HCT116 (cell line): Measurements from ENCODE around the gene RBMX. TPM values are rescaled to one million over a fixed set of nuclear protein-coding genes. Genes with fewer than 3 reads are reported as not detected.

Experiments
- ATAC-seq: fragments of 200-7000 bp; cut with Tn5 transposase; 2 replicates; pipeline ENCODE4 v1.9.1; 2020; ENCODE audit warnings: mild to moderate bottlenecking, moderate library complexity
- BruUV-seq: library from RNA; stranded (reverse); fragments of 400-500 nt; replicated peaks from 2 replicates; lab custom pipeline; 2021; lab: Mats Ljungman, UMichigan
- CTCF ChIA-PET: fragments of 300-600 bp; sonication (Branson Sonifier 250); formaldehyde crosslinking; loops from one replicate; lab custom pipeline; 2021; ENCODE audit warnings: antibody characterized with exemption; lab: Charles Lee
- POLR2A ChIA-PET: fragments of 300-600, 350-600 bp; sonication (Branson Sonifier 250); formaldehyde crosslinking; loops from one replicate; lab custom pipeline; 2021; ENCODE audit warnings: antibody characterized with exemption; lab: Charles Lee
- RAD21 ChIA-PET, 2 experiments: fragments of 300-600 bp; sonication (Branson Sonifier 250); formaldehyde crosslinking; loops; one replicate each; lab custom pipeline; 2023; ENCODE audit warnings: low total read pairs in 2 of 2; ENCODE audit not compliant: uncharacterized antibody in 2 of 2, unreplicated experiment in 2 of 2, low non-redundant PET in 1 of 2; lab: Charles Lee
- DNase-seq: peaks from one replicate; pipeline ENCODE4 v3.0.0-alpha.2; 2010; ENCODE audit warnings: low read depth, low spot score
- H2AFZ ChIP-seq: fragments of 200-600 bp; shearing (Covaris generic), sonication (generic); 2 replicates; pipeline ENCODE4 v1.6.1; 2017; ENCODE audit warnings: low read depth, mixed run types, mixed read lengths, antibody characterized with exemption, low read length; ENCODE audit not compliant: poor library complexity, severe bottlenecking
- H3K27ac ChIP-seq: 2 replicates; pipeline ENCODE4 v1.5.1; 2012; ENCODE audit warnings: low read depth, low read length
- H3K27me3 ChIP-seq: fragments of 200-600 bp; sonication (generic); 2 replicates; pipeline ENCODE4 v1.6.1; 2016; ENCODE audit warnings: mixed run types, low read length, mixed read lengths; ENCODE audit not compliant: insufficient read depth
- H3K36me3 ChIP-seq, 2 experiments: fragments of 200-500 bp in 1 of 2; fragments of 200-600 bp in 1 of 2; sonication (Bioruptor generic) in 1 of 2; sonication (generic) in 1 of 2; 2 replicates each; pipeline versions ENCODE4 v1.5.1 to v1.6.1; 2014 to 2016; ENCODE audit warnings: low read length in 2 of 2, inconsistent platforms in 1 of 2, mixed read lengths in 1 of 2, mixed run types in 1 of 2; ENCODE audit not compliant: insufficient read depth in 2 of 2, control insufficient read depth in 1 of 2
- H3K4me1 ChIP-seq, 2 experiments: fragments of 200-600 bp in 1 of 2; sonication (generic) in 1 of 2; 2 replicates each; pipeline versions ENCODE4 v1.5.1 to v1.6.1; 2012 to 2017; ENCODE audit warnings: low read length in 2 of 2, inconsistent platforms in 1 of 2, mild to moderate bottlenecking in 1 of 2, mixed read lengths in 1 of 2, mixed run types in 1 of 2, moderate library complexity in 1 of 2; ENCODE audit not compliant: insufficient read depth in 2 of 2, control insufficient read depth in 1 of 2
- H3K4me2 ChIP-seq: fragments of 200-600 bp; sonication (generic); 2 replicates; pipeline ENCODE4 v1.6.1; 2017; ENCODE audit warnings: mixed run types, low read length, mixed read lengths
- H3K4me3 ChIP-seq, 2 experiments: fragments of 200-600 bp in 1 of 2; sonication (generic) in 1 of 2; replicated peaks in 1 of 2; 2 replicates each; pipeline ENCODE4 v1.5.1; 2011 to 2016; ENCODE audit warnings: low read length in 2 of 2, control low read depth in 1 of 2, low read depth in 1 of 2, mild to moderate bottlenecking in 1 of 2, mixed read lengths in 1 of 2, mixed run types in 1 of 2
- H3K79me2 ChIP-seq: fragments of 200-600 bp; sonication (generic); 2 replicates; pipeline ENCODE4 v1.6.1; 2017; ENCODE audit warnings: mild to moderate bottlenecking, mixed run types, low read length, moderate library complexity, mixed read lengths; ENCODE audit not compliant: insufficient read depth
- H3K9ac ChIP-seq: fragments of 200-600 bp; sonication (generic); 2 replicates; pipeline ENCODE4 v1.6.1; 2016; ENCODE audit warnings: low read length, mixed read lengths
- H3K9me2 ChIP-seq: fragments of 200-600 bp; sonication (generic), shearing (Covaris generic); 2 replicates; pipeline ENCODE4 v1.6.1; 2017; ENCODE audit warnings: mixed run types, mild to moderate bottlenecking, moderate library complexity; ENCODE audit not compliant: insufficient read depth
- H3K9me3 ChIP-seq, 2 experiments: fragments of 200-500 bp in 1 of 2; fragments of 200-600 bp in 1 of 2; sonication (Bioruptor generic) in 1 of 2; sonication (generic) in 1 of 2; 2 replicates each; pipeline ENCODE4 v1.6.1; 2014 to 2017; ENCODE audit warnings: low read length in 2 of 2, mixed read lengths in 2 of 2, inconsistent platforms in 1 of 2, low read depth in 1 of 2, mild to moderate bottlenecking in 1 of 2, mixed run types in 1 of 2, moderate library complexity in 1 of 2; ENCODE audit not compliant: control insufficient read depth in 1 of 2, insufficient read depth in 1 of 2
- H4K20me1 ChIP-seq: fragments of 200-600 bp; sonication (generic), shearing (Covaris generic); 2 replicates; pipeline ENCODE4 v1.6.1; 2017; ENCODE audit warnings: mixed run types, mild to moderate bottlenecking, moderate library complexity; ENCODE audit not compliant: insufficient read depth
- EGR1 ChIP-seq: IDR thresholded peaks from 2 replicates; pipeline ENCODE4 v1.6.1; 2012; ENCODE audit warnings: low read depth
- ELF1 ChIP-seq: IDR thresholded peaks from 2 replicates; pipeline ENCODE4 v1.6.1; 2012; ENCODE audit warnings: low read depth, borderline replicate concordance
- EZH2phosphoT487 ChIP-seq: fragments of 200-600 bp; IDR thresholded peaks from 2 replicates; pipeline ENCODE4 v1.6.1; 2018; ENCODE audit warnings: antibody characterized with exemption, borderline replicate concordance
- FOSL1 ChIP-seq: IDR thresholded peaks from 2 replicates; pipeline ENCODE4 v1.6.1; 2012; ENCODE audit warnings: low read depth
- JUND ChIP-seq: IDR thresholded peaks from 2 replicates; pipeline ENCODE4 v1.6.1; 2012
- POLR2A ChIP-seq: IDR thresholded peaks from 2 replicates; pipeline ENCODE4 v1.7.0; 2011; ENCODE audit warnings: borderline replicate concordance; ENCODE audit not compliant: insufficient read depth, insufficient read length; ENCODE audit errors: extremely low read depth
- POLR2AphosphoS5 ChIP-seq: IDR thresholded peaks from 2 replicates; pipeline ENCODE4 v1.6.1; 2011; ENCODE audit warnings: mild to moderate bottlenecking, low read depth, low read length, moderate library complexity
- YY1 ChIP-seq: IDR thresholded peaks from 2 replicates; pipeline ENCODE4 v1.6.1; 2011; ENCODE audit warnings: low read length, low read depth, moderate library complexity, mild to moderate bottlenecking; ENCODE audit not compliant: insufficient replicate concordance; ENCODE audit errors: extremely low read depth
- ZNF274 ChIP-seq: fragments of 200-500 bp; sonication (Bioruptor generic); IDR thresholded peaks from 2 replicates; pipeline ENCODE4 v1.6.1; 2014; ENCODE audit warnings: mild to moderate bottlenecking, low read depth, low read length, inconsistent platforms
- intact Hi-C: fragments of 100-400 bp; cut with micrococcal nuclease; formaldehyde crosslinking; loops from 2 replicates; pipeline ENCODE4 v1.10.0; 2022
- total RNA-seq: library from RNA; stranded (reverse); gene quantifications from one replicate; pipeline ENCODE4 v1.2.1, GENCODE V29; 2021; ENCODE audit not compliant: unreplicated experiment
- TF ChIP-seq, protein P1 (sequence below): IDR thresholded peaks from 2 replicates; pipeline ENCODE4 v1.6.1; 2012
- TF ChIP-seq, protein P2 (sequence below): IDR thresholded peaks from 2 replicates; pipeline ENCODE4 v1.6.1; 2011; ENCODE audit warnings: mild to moderate bottlenecking, low read length, moderate library complexity; ENCODE audit not compliant: insufficient replicate concordance; ENCODE audit errors: extremely low read depth

Gene RBMX
- total RNA-seq, 1 experiment from 2014 or later: 267 TPM

GRCh38 chrX:136910565-136911035 lies 30.1 kb upstream of the RBMX start:
- H3K4me3 ChIP-seq: peak overlapping the region; percentile 54 to 72
- peaks cover 0 to 13% of the 10 kb centered on the region in 2 experiments; a peak in 2 of 4 replicates for H3K4me1 ChIP-seq
- TF ChIP-seq, protein P1, sequence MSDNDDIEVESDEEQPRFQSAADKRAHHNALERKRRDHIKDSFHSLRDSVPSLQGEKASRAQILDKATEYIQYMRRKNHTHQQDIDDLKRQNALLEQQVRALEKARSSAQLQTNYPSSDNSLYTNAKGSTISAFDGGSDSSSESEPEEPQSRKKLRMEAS: no peak
- TF ChIP-seq YY1 (no peak), ELF1 (no peak), POLR2AphosphoS5 (no peak), EZH2phosphoT487 (no peak), JUND (no peak), POLR2A (no peak), ZNF274 (no peak), FOSL1 (no peak), EGR1 (no peak)
- TF ChIP-seq, protein P2, sequence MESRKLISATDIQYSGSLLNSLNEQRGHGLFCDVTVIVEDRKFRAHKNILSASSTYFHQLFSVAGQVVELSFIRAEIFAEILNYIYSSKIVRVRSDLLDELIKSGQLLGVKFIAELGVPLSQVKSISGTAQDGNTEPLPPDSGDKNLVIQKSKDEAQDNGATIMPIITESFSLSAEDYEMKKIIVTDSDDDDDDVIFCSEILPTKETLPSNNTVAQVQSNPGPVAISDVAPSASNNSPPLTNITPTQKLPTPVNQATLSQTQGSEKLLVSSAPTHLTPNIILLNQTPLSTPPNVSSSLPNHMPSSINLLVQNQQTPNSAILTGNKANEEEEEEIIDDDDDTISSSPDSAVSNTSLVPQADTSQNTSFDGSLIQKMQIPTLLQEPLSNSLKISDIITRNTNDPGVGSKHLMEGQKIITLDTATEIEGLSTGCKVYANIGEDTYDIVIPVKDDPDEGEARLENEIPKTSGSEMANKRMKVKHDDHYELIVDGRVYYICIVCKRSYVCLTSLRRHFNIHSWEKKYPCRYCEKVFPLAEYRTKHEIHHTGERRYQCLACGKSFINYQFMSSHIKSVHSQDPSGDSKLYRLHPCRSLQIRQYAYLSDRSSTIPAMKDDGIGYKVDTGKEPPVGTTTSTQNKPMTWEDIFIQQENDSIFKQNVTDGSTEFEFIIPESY: no peak
- TF ChIP-seq, all 23 proteins: peak for 0
- H4K20me1 ChIP-seq: no peaks in the 10 kb centered on the region
- H3K27ac ChIP-seq: 0 out of 2 replicates have a peak overlapping the region, but pooled peaks have one; percentile 82
- no peaks in the 10 kb centered on the region for H3K27me3 ChIP-seq
- peak overlapping the region; percentile 86 for H3K4me2 ChIP-seq
- DNase-seq (no peak), ATAC-seq (no peak)
- ChIA-PET RAD21 (no interaction called here), CTCF (no interaction called here), POLR2A (interaction anchor here (2.8 kb wide), 1 partner anchor 30 kb away, joined by 9 read pairs; the partner anchor contains the start of gene RBMX)
- H2AFZ ChIP-seq: no peak overlapping the region
- no TSS peak for BruUV-seq
- no peaks in the 10 kb centered on the region for H3K9me2 ChIP-seq
- intact Hi-C loops: no loop called here
- peak overlapping the region; percentile 75; the same call in 1 of the 2 replicates for H3K9ac ChIP-seq
- no peaks in the 10 kb centered on the region for H3K79me2 ChIP-seq
- no peaks in the 10 kb centered on the region for H3K9me3 ChIP-seq
- H3K36me3 ChIP-seq: no peaks in the 10 kb centered on the region
